Ishikawa (cell line): ENCODE measurements around the gene ACY1.

Experiments used
- FOXM1 ChIP-seq: IDR thresholded peaks from 2 replicates; pipeline ENCODE4 v1.6.1; 2012; ENCODE audit warnings: low read depth, borderline replicate concordance
- TAF1 ChIP-seq: IDR thresholded peaks from 2 replicates; pipeline ENCODE4 v1.6.1; 2012; ENCODE audit warnings: low read depth, mild to moderate bottlenecking
- TEAD4 ChIP-seq: IDR thresholded peaks from 2 replicates; pipeline ENCODE4 v1.6.1; 2012
- TF ChIP-seq, protein P1 (sequence below): IDR thresholded peaks from 2 replicates; pipeline ENCODE4 v1.6.1; 2012; ENCODE audit warnings: low read depth, mild to moderate bottlenecking

DNA sequence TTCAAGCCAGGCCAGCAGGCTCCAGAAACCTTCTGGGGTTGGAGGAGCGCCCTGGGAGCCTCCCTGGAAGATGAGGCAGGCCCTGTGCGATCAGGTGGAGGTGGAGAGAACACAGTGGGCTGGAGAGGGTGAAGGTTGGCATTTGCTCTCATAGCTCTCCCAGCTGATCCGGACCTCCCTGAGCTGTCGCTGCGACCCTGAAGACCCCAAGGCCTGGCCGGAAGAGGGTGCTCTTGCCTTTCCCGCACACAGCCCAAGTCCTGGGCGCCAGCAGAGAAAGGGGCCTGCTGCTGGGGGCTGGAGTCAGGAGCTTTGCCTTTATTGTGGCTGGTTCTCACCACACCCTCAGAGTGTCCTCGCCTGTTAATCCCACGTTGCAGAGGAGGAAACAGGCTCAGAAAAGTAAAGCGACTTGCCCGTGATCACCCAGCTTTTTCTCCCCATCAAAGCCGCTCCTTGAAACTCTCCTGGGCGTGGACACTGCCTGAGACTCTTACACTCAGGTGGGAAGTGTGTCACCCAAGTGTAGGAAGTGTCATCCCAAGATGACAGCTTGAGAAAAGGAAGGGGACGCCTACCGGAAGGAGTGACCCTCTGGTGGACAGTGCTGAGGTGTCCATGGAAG lies 20.9 kb downstream of the ACY1 start:
- TF ChIP-seq, protein P1, sequence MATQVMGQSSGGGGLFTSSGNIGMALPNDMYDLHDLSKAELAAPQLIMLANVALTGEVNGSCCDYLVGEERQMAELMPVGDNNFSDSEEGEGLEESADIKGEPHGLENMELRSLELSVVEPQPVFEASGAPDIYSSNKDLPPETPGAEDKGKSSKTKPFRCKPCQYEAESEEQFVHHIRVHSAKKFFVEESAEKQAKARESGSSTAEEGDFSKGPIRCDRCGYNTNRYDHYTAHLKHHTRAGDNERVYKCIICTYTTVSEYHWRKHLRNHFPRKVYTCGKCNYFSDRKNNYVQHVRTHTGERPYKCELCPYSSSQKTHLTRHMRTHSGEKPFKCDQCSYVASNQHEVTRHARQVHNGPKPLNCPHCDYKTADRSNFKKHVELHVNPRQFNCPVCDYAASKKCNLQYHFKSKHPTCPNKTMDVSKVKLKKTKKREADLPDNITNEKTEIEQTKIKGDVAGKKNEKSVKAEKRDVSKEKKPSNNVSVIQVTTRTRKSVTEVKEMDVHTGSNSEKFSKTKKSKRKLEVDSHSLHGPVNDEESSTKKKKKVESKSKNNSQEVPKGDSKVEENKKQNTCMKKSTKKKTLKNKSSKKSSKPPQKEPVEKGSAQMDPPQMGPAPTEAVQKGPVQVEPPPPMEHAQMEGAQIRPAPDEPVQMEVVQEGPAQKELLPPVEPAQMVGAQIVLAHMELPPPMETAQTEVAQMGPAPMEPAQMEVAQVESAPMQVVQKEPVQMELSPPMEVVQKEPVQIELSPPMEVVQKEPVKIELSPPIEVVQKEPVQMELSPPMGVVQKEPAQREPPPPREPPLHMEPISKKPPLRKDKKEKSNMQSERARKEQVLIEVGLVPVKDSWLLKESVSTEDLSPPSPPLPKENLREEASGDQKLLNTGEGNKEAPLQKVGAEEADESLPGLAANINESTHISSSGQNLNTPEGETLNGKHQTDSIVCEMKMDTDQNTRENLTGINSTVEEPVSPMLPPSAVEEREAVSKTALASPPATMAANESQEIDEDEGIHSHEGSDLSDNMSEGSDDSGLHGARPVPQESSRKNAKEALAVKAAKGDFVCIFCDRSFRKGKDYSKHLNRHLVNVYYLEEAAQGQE, result no peak
- TF ChIP-seq TAF1 (no peak), FOXM1 (no peak), TEAD4 (no peak)
